H4 (cell line): ENCODE results near the gene CLRN3. TPM values are rescaled to one million over a fixed set of nuclear protein-coding genes. Genes with fewer than 3 reads are reported as not detected.

Experiments
- DNase-seq: peaks from one replicate; pipeline ENCODE4 v3.0.0-alpha.2; 2015; ENCODE audit warnings: low spot score
- total RNA-seq: library from RNA; depleted of rRNA; stranded (reverse); fragments of >200 nt; shearing (Covaris generic); gene quantifications from 2 replicates; pipeline ENCODE4 v1.2.3, GENCODE V29; 2014; rRNA removed

Gene CLRN3
- total RNA-seq, 1 experiment from 2014 or later = 0.64 TPM

DNA sequence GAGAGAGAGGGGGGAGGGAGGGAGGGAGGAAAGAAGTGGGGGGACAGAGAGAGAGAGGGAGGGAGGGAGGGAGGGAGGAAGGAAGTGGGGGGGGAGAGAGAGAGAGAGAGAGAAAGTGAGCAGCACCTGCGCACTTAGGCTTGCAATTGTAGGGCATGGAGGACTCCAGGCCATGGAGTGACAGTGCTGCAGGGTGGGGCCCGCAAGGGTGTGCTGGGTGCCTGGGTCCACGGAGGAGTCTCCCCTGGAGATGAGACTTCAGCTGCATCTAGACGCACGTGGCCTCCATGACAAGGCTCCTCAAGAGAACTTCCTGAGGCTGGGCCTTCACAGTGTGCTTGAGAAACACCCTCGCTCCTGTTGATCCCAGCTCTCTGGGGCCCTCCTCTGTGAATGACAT lies 44.5 kb downstream of the CLRN3 start:
- no peak for DNase-seq

DNA sequence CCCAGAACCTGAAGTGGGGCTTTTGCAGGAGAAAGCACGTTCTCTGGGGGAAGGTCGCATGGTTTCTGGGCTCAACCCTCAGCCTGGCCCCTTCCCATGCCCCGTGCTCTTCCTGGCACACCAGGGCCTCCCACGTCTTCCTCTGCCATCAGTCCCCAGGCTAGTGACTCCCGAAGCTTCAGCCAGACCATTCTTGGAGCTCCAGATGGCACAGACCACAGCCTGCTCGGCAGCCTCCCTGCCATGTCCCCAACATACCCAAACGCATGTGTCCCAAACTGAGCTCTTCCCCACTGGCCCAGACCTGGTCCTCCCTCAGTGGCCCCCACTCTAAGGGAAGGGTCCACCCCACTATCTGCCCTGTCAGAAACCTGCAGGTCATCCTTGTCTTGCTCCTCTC lies 47.0 kb downstream of the CLRN3 start:
- no peak for DNase-seq

DNA sequence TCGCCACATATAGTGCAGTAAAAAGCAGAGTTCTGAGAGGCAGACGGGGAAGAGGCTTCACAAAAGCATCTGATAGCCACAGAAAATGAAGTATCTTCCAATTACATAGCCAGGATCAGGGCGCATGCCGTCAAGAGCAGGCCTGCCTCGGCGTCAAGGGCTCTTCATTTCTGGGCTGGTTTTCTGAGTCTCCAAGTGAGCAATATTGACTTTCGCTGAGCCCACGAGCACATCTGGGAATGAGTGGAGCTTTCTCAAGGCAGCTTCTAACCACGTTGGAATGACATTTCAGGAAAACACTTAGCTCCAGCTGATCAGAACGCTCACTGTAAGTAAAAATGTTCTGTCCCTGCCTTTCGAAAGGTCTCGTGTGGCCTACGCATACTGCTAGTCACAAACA lies 51.9 kb downstream of the CLRN3 start:
- DNase-seq = no peak

DNA sequence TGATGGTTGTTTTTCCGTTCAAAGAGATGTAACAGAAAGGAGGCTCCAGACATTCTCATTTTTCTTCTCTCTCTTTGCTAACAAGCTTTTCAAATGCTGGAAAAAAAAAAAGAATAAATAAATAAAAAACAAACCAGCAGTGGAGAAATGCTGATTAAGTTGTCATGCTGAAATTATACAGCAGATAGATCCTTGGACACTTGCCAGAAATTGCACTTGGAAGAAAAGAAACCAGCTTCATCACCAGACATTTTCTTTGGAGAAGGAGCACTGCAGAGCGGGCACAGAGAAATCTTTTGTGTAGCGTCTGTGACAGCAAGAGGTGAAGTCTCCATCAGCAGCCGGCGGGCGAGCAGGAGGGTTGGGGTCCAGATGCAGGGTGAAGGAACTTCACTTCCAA lies 55.8 kb downstream of the CLRN3 start:
- no peak for DNase-seq

DNA sequence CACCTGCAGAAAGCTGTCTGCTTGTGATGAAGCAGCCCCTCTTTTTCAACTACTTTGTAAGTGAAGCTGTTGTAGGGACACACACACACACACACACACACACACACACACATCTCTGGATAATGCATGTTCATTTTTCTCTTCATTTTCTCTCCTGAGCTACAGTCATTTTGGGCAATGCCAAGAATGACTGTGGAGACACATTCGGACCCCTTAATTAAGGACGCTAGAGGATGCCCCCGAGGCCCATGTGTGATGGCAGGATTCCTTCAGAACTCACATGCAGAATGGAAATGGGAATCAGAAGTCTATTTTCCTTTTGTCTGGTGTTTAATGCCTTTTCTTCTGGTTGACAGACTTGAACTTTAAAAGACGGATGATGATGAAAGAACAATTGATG lies 56.6 kb downstream of the CLRN3 start:
- no peak for DNase-seq

DNA sequence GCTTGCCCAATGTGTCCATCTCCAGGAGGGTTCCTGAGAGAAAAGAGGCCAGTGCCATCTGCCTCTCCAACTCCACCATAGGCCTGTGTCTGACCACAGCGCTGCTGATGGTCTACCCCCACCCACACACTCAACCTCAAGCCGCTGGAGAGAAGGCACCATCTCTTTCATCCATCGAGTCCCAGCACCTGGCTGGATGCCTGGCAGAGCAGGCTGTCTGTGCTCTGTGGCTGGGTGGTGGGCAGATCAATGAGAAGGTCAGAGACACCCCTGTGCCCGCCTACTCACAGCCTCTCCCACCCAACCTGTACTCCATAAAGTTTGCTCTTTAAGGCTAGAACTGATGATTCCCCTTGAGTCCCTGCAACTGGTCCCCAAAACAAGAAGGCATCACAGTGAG lies 58.0 kb downstream of the CLRN3 start:
- DNase-seq = no peak

DNA sequence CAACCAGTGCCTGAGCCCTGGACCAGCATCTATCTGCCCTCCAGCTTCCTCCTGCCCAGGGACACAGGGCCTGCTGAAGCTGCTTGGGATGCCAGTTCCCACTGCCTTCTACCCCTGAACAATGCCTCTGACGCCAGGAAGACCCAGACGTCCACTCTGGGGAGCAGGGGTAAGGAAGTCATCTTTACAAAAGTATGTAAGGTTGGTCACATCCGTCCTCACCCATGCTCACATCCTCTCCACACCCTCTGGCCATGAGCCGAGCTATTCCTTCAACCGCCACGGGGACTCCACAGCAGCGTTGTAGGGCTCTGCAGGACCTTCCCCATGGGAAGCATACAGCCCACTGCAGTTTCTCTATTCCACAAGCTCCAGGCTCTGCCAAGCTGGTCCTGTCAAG lies 58.5 kb downstream of the CLRN3 start:
- no peak for DNase-seq

DNA sequence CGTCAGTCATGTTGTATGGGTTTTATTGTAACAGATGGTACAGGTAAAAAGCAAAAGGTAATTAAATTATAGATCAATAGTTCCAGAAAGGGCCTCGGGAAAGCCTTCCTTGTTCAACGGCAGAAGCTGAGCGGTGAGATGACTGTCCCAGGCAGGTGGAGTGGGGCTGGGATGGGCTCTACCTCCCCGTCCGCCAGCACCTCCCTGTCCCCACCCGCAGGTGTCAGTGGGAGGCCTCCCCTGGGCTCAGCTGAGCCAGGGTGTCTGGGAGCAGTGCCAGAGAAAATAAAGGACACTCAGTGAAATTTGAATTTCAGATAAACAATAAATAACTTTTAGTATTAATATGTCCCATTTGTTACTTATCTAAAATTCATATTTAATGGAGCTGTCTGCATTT lies 58.9 kb downstream of the CLRN3 start:
- DNase-seq = no peak

DNA sequence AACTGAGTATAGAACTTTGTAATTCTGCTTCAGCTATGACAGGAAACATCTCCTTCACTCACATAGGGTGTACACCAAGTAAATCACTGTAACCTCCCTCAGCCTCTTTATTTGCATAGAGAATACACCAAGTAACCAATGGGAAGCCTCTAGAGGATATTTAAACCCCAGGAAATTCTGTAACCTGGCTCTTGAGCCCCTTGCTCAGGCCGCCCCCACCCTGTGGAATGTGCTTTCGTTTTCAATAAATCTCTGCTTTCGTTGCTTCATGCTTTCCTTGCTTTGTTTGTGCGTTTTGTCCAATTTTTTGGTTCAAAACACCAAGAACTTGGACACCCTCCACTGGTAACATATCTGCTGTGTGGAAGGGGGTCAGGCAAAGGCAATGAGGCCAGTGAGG lies 60.2 kb downstream of the CLRN3 start:
- DNase-seq = no peak

DNA sequence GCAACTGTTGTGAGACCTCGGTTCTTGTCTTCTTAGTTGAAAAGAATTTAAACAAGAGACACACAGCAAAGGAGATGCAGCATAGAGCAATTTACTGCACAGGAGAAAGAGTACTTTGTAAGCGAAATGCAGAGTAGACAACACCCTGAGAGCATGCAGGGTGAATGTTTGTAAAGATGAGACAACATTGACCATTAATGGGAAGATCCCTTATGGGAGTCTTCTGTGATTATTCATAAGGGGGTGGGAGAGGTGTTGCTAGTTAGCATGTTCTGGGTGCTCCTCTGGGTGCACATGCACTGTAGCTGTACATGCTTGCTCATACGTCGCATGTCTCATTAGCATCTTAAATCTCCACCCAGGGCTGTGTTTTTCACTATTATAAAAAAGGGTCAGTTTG lies 62.3 kb downstream of the CLRN3 start:
- DNase-seq = no peak

Other genes starting within 250 kb of the CLRN3 start
- gene FOXI2, start 155.8 kb downstream of the CLRN3 start, total RNA-seq = not detected in 2 replicates
- 3.5 and 4.0 TPM in 2 replicates for gene PTPRE, start 14.2 kb upstream of the CLRN3 start, total RNA-seq
- 19.2 and 33.3 TPM in 2 replicates for gene MKI67, start 233.5 kb upstream of the CLRN3 start, total RNA-seq